ENCODE results near the gene L3HYPDH.
A peak's percentile ranks its signal among the peaks of the same experiment; 100 is the strongest.

Gene L3HYPDH
- long read RNA-seq, partial matches to known transcripts: 1 of 16 reads
- long read RNA-seq, other reads (novel, unspliced or antisense): 13 of 16 reads

DNA sequence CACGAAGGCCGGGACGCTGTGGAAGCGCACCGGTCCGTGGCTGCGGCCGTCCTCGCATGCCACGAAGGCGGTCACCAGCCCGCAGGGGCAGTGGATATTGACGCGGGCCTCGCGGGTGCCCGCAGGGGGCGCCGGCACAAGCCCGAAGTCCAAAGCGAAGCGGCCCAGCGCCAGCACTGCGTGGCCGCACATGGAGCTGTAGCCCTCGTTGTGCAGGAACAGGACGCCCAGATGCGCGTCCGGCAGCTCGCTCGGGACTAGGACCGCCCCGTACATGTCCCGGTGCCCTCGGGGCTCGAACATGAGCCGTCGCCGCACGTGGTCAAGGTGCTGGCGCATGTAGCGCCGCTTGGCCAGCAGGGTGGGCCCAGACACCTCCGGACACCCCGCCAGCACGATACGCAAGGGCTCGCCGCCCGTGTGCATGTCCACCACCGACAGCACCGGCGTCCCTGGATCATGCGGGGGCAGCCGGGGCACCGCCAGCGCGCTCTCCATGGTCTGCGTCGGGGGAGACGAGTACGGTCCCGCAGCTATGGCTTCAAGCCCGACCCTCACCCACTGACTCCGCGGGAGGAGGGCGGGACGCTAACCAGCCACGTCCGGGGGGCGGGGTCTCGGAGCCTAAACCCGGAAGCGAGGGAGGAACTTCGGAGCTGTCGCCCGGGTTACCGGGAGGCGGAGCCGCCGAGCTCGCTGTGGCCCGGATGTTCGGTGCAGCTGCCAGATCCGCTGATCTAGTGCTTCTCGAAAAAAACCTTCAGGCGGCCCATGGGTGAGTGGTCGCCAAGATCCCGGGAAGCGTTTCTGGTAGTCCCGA, at the start of gene L3HYPDH, which contains the start of gene JKAMP:
Gene L3HYPDH (minus strand): TSS at position 590 of the 820 bp plus-strand sequence. CDS start 92 bp downstream, at position 498.
Gene JKAMP (plus strand): TSS at position 699 of the 820 bp plus-strand sequence. CDS start 73 bp downstream, at position 772.
- TF ChIP-seq POLR2AphosphoS5 (IDR thresholded peaks at IDR 0.05; ENCODE audit: low read depth): peak; percentile 94
- TF ChIP-seq GABPA (IDR thresholded peaks at IDR 0.05; ENCODE audit: low read depth): no peak
- TF ChIP-seq SPI1 (IDR thresholded peaks at IDR 0.05; ENCODE audit: borderline replicate concordance, low read depth): peak; percentile 72; the same call in 1 of the 2 replicates
- TF ChIP-seq, protein P1, sequence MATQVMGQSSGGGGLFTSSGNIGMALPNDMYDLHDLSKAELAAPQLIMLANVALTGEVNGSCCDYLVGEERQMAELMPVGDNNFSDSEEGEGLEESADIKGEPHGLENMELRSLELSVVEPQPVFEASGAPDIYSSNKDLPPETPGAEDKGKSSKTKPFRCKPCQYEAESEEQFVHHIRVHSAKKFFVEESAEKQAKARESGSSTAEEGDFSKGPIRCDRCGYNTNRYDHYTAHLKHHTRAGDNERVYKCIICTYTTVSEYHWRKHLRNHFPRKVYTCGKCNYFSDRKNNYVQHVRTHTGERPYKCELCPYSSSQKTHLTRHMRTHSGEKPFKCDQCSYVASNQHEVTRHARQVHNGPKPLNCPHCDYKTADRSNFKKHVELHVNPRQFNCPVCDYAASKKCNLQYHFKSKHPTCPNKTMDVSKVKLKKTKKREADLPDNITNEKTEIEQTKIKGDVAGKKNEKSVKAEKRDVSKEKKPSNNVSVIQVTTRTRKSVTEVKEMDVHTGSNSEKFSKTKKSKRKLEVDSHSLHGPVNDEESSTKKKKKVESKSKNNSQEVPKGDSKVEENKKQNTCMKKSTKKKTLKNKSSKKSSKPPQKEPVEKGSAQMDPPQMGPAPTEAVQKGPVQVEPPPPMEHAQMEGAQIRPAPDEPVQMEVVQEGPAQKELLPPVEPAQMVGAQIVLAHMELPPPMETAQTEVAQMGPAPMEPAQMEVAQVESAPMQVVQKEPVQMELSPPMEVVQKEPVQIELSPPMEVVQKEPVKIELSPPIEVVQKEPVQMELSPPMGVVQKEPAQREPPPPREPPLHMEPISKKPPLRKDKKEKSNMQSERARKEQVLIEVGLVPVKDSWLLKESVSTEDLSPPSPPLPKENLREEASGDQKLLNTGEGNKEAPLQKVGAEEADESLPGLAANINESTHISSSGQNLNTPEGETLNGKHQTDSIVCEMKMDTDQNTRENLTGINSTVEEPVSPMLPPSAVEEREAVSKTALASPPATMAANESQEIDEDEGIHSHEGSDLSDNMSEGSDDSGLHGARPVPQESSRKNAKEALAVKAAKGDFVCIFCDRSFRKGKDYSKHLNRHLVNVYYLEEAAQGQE (IDR thresholded peaks at IDR 0.05; ENCODE audit: insufficient replicate concordance, low read depth): peak; percentile 75
- TF ChIP-seq, protein P2, sequence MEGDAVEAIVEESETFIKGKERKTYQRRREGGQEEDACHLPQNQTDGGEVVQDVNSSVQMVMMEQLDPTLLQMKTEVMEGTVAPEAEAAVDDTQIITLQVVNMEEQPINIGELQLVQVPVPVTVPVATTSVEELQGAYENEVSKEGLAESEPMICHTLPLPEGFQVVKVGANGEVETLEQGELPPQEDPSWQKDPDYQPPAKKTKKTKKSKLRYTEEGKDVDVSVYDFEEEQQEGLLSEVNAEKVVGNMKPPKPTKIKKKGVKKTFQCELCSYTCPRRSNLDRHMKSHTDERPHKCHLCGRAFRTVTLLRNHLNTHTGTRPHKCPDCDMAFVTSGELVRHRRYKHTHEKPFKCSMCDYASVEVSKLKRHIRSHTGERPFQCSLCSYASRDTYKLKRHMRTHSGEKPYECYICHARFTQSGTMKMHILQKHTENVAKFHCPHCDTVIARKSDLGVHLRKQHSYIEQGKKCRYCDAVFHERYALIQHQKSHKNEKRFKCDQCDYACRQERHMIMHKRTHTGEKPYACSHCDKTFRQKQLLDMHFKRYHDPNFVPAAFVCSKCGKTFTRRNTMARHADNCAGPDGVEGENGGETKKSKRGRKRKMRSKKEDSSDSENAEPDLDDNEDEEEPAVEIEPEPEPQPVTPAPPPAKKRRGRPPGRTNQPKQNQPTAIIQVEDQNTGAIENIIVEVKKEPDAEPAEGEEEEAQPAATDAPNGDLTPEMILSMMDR (IDR thresholded peaks at IDR 0.05; ENCODE audit: insufficient read depth, low read length): peak; percentile 51
- DNase-seq (ENCODE audit: low read depth in 1 of 2, low spot score in 1 of 2): peak; percentile 84 to 97
- H3K27ac ChIP-seq (replicated peaks): peak within 1 kb of the TSS; percentile 95

DNA sequence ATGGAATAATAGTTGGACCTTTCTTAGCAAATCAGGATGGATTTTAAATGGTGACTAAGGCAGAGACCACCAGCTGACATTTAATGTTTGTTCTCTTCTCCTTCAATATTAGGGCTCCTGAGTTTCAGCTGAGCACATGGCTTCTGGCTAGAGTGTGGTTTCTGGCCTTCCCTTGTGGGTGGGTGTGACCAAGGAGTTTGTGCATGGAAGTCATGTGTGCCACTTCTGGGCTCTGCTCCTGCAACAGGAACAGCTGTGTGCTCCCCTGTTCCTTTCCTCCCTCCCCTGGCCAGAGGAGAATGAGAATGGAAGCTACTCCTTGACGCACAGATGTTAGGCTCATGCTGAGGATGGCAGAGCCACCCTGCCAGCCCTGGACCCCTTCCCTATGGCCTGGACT, 48.2 kb upstream of the L3HYPDH start:
- no peak for DNase-seq (ENCODE audit: low read depth in 1 of 2, low spot score in 1 of 2)
- no peak overlapping the region for H3K27ac ChIP-seq (replicated peaks)
- no peak overlapping the region for H3K4me3 ChIP-seq (replicated peaks; ENCODE audit: insufficient read depth, low read length)
- TF ChIP-seq SPI1 (IDR thresholded peaks at IDR 0.05; ENCODE audit: borderline replicate concordance, low read depth): no peak
- H3K27me3 ChIP-seq (ENCODE audit: insufficient read depth, poor library complexity, severe bottlenecking): peaks cover 3% of the 10 kb centered on the region

More for the DNA sequence above, at the start of gene L3HYPDH, which contains the start of gene JKAMP:
- H3K27me3 ChIP-seq (ENCODE audit: insufficient read depth, poor library complexity, severe bottlenecking): no peaks in the 10 kb centered on the region
- peak within 1 kb of the TSS; percentile 73 for H3K4me3 ChIP-seq (replicated peaks; ENCODE audit: insufficient read depth, low read length)

DNA sequence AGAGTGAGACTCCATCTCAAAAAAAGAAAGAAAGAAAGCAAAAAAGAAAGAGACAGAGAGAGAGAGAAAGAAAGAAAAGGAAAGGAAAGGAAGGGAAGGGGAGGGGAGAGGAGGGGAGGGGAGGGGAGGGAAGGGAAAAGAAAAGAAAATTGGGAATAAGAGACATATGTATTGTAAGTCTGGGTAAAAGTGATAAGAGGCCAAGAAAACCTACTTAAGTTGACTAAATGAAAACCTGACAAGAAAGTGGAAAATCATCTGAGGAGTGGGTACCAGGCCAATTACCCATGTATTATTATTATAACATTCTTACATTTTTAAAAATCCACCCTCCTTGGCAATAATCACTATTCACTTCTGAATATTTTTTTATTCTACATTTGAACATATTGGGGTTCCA, 46.1 kb upstream of the L3HYPDH start:
- Histone ChIP-seq H3K27me3 (ENCODE audit: insufficient read depth, poor library complexity, severe bottlenecking) (peaks cover 4% of the 10 kb centered on the region), H3K4me3 (replicated peaks; ENCODE audit: insufficient read depth, low read length) (no peak overlapping the region), H3K27ac (replicated peaks) (no peak overlapping the region)
- TF ChIP-seq, protein P2 (IDR thresholded peaks at IDR 0.05; ENCODE audit: insufficient read depth, low read length): no peak
- TF ChIP-seq POLR2AphosphoS5 (IDR thresholded peaks at IDR 0.05; ENCODE audit: low read depth) (no peak), GABPA (IDR thresholded peaks at IDR 0.05; ENCODE audit: low read depth) (no peak), SPI1 (IDR thresholded peaks at IDR 0.05; ENCODE audit: borderline replicate concordance, low read depth) (no peak)
- TF ChIP-seq, protein P1 (IDR thresholded peaks at IDR 0.05; ENCODE audit: insufficient replicate concordance, low read depth): no peak
- DNase-seq (ENCODE audit: low read depth in 1 of 2, low spot score in 1 of 2): no peak

- TF ChIP-seq, protein P2 (IDR thresholded peaks at IDR 0.05; ENCODE audit: insufficient read depth, low read length): no peak
- no peak for TF ChIP-seq GABPA (IDR thresholded peaks at IDR 0.05; ENCODE audit: low read depth)
- TF ChIP-seq POLR2AphosphoS5 (IDR thresholded peaks at IDR 0.05; ENCODE audit: low read depth): no peak
- TF ChIP-seq, protein P1 (IDR thresholded peaks at IDR 0.05; ENCODE audit: insufficient replicate concordance, low read depth): no peak
- no peak for TF ChIP-seq SPI1 (IDR thresholded peaks at IDR 0.05; ENCODE audit: borderline replicate concordance, low read depth)
Observed at GRCh38 chr14:59529189-59529588, 45.0 kb upstream of the L3HYPDH start.

More at GRCh38 chr14:59529189-59529588, 45.0 kb upstream of the L3HYPDH start:
- Histone ChIP-seq H3K27ac (replicated peaks) (no peak overlapping the region), H3K27me3 (ENCODE audit: insufficient read depth, poor library complexity, severe bottlenecking) (peaks cover 4% of the 10 kb centered on the region), H3K4me3 (replicated peaks; ENCODE audit: insufficient read depth, low read length) (no peak overlapping the region)
- no peak for DNase-seq (ENCODE audit: low read depth in 1 of 2, low spot score in 1 of 2)

Data from HL-60 (cell line).